Stimulated activated naive CD8-positive, alpha-beta T cell treated with anti-CD3 and anti-CD28 coated beads, Interleukin-15, amount 100 ng/mL, for 72 hours (primary cell): Measurements from ENCODE around the gene PCDHB7.
A peak's percentile ranks its signal among the peaks of the same experiment; 100 is the strongest.
"Not testable (repeated sequence)": the region's sequence is repeated elsewhere in the genome, so short reads cannot be mapped to it uniquely, and the experiment has no call there.

Experiments used
- ATAC-seq: fragments of 150-1000 bp; cut with Tn5 transposase; 2 replicates; pipeline ENCODE4 v1.10.0; 2021; ENCODE audit warnings: mild to moderate bottlenecking, moderate library complexity
- DNase-seq, 2 donors: peaks; one replicate each; pipeline ENCODE4 v3.0.0; 2021 to 2022
- H3K27ac Mint-ChIP-seq, 2 donors: one replicate each; pipeline ENCODE4 v1.8.0; 2022; ENCODE audit warnings: mild to moderate bottlenecking in 2 of 2, mixed read lengths in 2 of 2, moderate library complexity in 2 of 2
- H3K27me3 Mint-ChIP-seq: one replicate; pipeline ENCODE4 v1.8.0; 2022; ENCODE audit warnings: mixed read lengths
- H3K4me1 Mint-ChIP-seq: one replicate; pipeline ENCODE4 v1.8.0; 2022; ENCODE audit warnings: mild to moderate bottlenecking, mixed read lengths
- H3K4me3 Mint-ChIP-seq, 2 donors: one replicate each; pipeline ENCODE4 v1.8.0; 2022; ENCODE audit warnings: mild to moderate bottlenecking in 2 of 2, mixed read lengths in 2 of 2, moderate library complexity in 1 of 2
- H3K9me3 Mint-ChIP-seq, 2 donors: one replicate each; pipeline ENCODE4 v1.8.0; 2022; ENCODE audit warnings: mixed read lengths in 2 of 2

PCDHB7 gene

GRCh38 chr5:141157901-141158300, 14.5 kb upstream of the PCDHB7 start:
- Mint-ChIP-seq H3K27ac (peak overlapping the region in 1 of 2 donors; percentile 74), H3K27me3 (peaks cover 32% of the 10 kb centered on the region), H3K9me3 (peaks cover 3 to 26% of the 10 kb centered on the region in 2 donors)
- not testable (repeated sequence) for H3K4me3 Mint-ChIP-seq, DNase-seq, ATAC-seq, H3K4me1 Mint-ChIP-seq

DNA sequence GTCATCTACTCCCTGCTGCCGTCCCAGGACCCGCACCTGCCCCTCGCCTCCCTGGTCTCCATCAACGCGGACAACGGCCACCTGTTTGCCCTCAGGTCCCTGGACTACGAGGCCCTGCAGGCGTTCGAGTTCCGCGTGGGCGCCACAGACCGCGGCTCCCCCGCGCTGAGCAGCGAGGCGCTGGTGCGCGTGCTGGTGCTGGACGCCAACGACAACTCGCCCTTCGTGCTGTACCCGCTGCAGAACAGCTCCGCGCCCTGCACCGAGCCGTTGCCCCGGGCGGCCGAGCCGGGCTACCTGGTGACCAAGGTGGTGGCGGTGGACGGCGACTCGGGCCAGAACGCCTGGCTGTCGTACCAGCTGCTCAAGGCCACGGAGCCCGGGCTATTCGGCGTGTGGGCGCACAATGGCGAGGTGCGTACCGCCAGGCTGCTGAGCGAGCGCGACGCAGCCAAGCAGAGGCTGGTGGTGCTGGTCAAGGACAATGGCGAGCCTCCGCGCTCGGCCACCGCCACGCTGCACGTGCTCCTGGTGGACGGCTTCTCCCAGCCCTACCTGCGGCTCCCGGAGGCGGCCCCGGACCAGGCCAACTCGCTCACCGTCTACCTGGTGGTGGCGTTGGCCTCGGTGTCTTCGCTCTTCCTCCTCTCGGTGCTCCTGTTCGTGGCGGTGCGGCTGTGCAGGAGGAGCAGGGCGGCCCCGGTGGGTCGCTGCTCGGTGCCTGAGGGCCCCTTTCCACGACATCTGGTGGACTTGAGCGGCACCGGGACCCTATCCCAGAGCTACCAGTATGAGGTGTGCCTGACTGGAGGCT, 2.1 kb downstream of the PCDHB7 start:
- H3K27ac Mint-ChIP-seq, H3K4me1 Mint-ChIP-seq, ATAC-seq, DNase-seq, H3K4me3 Mint-ChIP-seq: not testable (repeated sequence)
- peaks cover 22% of the 10 kb centered on the region for H3K27me3 Mint-ChIP-seq
- H3K9me3 Mint-ChIP-seq: peaks cover 4 to 14% of the 10 kb centered on the region in 2 donors

DNA sequence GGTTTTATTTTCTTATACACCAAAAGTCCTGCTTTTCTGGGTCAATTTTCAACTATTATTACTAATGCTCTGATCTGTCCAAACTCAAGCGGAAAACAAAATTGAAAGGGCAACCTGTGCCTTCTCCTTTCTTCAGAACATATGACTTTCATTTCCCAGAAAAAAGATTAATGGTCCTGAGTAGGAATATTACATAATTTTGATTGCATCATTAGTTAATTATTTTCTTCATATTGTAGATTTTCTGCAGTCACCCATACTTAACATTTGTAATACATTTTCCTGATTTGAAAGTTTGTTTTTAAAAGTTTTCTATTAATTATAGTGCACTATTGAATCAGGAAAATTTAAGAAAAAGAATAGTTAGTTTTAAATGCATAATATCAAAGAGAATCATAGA, 3.5 kb downstream of the PCDHB7 start:
- Mint-ChIP-seq H3K27me3 (peaks cover 9% of the 10 kb centered on the region), H3K4me1 (no peaks in the 10 kb centered on the region), H3K4me3 (no peak overlapping the region), H3K27ac (no peak overlapping the region), H3K9me3 (peaks cover 4 to 14% of the 10 kb centered on the region in 2 donors)
- ATAC-seq (no peak), DNase-seq (no peak)

GRCh38 chr5:141177577-141178191, 5.2 kb downstream of the PCDHB7 start, which contains the start of gene PCDHB8:
Gene PCDHB8, plus strand, starts transcription at chr5:141177790. Its CDS starts 245 bp downstream, at chr5:141178035.
- not testable (repeated sequence) for H3K4me1 Mint-ChIP-seq, H3K27ac Mint-ChIP-seq, DNase-seq, ATAC-seq, H3K4me3 Mint-ChIP-seq
- Mint-ChIP-seq H3K27me3 (peaks cover 12% of the 10 kb centered on the region), H3K9me3 (peaks cover 4 to 20% of the 10 kb centered on the region in 2 donors)

DNA sequence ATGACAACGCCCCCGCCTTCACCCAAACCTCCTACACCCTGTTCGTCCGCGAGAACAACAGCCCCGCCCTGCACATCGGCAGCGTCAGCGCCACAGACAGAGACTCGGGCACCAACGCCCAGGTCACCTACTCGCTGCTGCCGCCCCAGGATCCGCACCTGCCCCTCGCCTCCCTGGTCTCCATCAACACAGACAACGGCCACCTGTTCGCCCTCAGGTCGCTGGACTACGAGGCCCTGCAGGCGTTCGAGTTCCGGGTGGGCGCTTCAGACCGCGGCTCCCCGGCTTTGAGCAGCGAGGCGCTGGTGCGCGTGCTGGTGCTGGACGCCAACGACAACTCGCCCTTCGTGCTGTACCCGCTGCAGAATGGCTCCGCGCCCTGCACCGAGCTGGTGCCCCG, 6.9 kb downstream of the PCDHB7 start:
- not testable (repeated sequence) for ATAC-seq, DNase-seq, H3K27ac Mint-ChIP-seq, H3K4me1 Mint-ChIP-seq, H3K4me3 Mint-ChIP-seq
- Mint-ChIP-seq H3K27me3 (peaks cover 23% of the 10 kb centered on the region), H3K9me3 (peaks cover 13 to 24% of the 10 kb centered on the region in 2 donors)

DNA sequence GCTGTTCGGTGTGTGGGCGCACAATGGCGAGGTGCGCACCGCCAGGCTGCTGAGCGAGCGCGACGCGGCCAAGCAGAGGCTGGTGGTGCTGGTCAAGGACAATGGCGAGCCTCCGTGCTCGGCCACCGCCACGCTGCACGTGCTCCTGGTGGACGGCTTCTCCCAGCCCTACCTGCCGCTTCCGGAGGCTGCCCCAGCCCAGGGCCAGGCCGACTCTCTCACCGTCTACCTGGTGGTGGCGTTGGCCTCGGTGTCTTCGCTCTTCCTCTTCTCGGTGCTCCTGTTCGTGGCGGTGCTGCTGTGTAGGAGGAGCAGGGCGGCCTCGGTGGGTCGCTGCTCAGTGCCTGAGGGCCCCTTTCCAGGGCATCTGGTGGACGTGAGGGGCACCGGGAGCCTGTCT, 7.4 kb downstream of the PCDHB7 start:
- not testable (repeated sequence) for H3K4me1 Mint-ChIP-seq, DNase-seq, H3K4me3 Mint-ChIP-seq, H3K27ac Mint-ChIP-seq, ATAC-seq
- Mint-ChIP-seq H3K9me3 (peaks cover 13 to 26% of the 10 kb centered on the region in 2 donors), H3K27me3 (peaks cover 28% of the 10 kb centered on the region)

DNA sequence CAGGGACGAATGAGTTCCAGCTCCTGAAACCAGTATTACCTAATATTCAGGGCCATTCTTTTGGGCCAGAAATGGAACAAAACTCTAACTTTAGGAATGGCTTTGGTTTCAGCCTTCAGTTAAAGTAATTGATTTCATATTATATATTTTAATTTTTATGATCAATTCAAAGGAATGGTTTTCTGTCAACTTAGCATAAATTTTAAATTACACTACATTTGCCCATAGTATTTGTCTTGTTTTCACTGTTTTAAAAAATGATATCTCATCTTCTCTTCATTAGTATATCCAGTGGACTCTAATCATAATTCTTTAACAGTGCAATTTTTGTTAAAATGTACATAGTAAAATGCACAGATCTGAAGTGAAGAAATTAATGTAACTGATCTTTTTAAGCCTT, 7.9 kb downstream of the PCDHB7 start:
- peaks cover 13 to 24% of the 10 kb centered on the region in 2 donors for H3K9me3 Mint-ChIP-seq
- H3K4me1 Mint-ChIP-seq: no peaks in the 10 kb centered on the region
- H3K27me3 Mint-ChIP-seq: peaks cover 33% of the 10 kb centered on the region
- DNase-seq (no peak), ATAC-seq (no peak)
- H3K27ac Mint-ChIP-seq: no peak overlapping the region
- H3K4me3 Mint-ChIP-seq: no peak overlapping the region

DNA sequence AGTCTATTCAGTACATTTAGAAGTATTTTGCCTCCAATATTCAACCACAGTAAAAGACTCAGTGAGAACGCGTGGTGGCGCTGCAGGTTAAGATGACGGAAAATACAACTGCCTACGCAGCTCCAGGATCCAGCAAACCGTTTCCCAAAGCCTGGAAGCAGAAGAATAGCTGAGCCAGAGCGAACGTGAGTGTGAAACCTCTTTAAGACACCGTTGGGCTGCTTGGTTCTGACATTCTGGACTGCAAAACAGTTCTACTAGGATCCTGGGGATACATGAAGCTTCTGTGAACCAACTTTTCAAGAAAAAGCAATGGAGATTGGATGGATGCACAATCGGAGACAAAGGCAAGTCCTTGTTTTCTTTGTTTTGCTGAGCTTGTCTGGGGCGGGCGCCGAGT, 9.8 kb downstream of the PCDHB7 start, which contains the start of gene PCDHB16:
Gene PCDHB16, plus strand, starts transcription at position 140 of the 400 bp plus-strand sequence. Its CDS starts 173 bp downstream, at position 313.
- H3K4me1 Mint-ChIP-seq: no peaks in the 10 kb centered on the region
- H3K9me3 Mint-ChIP-seq: peaks cover 18 to 24% of the 10 kb centered on the region in 2 donors
- no peak for DNase-seq
- no peak within 1 kb of the TSS for H3K27ac Mint-ChIP-seq
- H3K27me3 Mint-ChIP-seq: peaks cover 42% of the 10 kb centered on the region
- no peak within 1 kb of the TSS for H3K4me3 Mint-ChIP-seq
- no peak for ATAC-seq

DNA sequence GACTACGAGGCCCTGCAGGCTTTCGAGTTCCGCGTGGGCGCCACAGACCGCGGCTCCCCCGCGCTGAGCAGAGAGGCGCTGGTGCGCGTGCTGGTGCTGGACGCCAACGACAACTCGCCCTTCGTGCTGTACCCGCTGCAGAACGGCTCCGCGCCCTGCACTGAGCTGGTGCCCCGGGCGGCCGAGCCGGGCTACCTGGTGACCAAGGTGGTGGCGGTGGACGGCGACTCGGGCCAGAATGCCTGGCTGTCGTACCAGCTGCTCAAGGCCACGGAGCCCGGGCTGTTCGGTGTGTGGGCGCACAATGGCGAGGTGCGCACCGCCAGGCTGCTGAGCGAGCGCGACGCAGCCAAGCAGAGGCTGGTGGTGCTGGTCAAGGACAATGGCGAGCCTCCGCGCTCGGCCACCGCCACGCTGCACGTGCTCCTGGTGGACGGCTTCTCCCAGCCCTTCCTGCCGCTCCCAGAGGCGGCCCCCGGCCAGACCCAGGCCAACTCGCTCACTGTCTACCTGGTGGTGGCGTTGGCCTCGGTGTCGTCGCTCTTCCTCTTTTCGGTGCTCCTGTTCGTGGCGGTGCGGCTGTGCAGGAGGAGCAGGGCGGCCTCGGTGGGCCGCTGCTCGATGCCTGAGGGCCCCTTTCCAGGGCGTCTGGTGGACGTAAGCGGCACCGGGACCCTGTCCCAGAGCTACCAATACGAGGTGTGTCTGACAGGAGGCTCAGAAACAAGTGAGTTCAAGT, 11.8 kb downstream of the PCDHB7 start:
- peaks cover 59% of the 10 kb centered on the region for H3K27me3 Mint-ChIP-seq
- not testable (repeated sequence) for DNase-seq, H3K27ac Mint-ChIP-seq, H3K4me3 Mint-ChIP-seq, H3K4me1 Mint-ChIP-seq, ATAC-seq
- H3K9me3 Mint-ChIP-seq: peaks cover 24 to 26% of the 10 kb centered on the region in 2 donors

DNA sequence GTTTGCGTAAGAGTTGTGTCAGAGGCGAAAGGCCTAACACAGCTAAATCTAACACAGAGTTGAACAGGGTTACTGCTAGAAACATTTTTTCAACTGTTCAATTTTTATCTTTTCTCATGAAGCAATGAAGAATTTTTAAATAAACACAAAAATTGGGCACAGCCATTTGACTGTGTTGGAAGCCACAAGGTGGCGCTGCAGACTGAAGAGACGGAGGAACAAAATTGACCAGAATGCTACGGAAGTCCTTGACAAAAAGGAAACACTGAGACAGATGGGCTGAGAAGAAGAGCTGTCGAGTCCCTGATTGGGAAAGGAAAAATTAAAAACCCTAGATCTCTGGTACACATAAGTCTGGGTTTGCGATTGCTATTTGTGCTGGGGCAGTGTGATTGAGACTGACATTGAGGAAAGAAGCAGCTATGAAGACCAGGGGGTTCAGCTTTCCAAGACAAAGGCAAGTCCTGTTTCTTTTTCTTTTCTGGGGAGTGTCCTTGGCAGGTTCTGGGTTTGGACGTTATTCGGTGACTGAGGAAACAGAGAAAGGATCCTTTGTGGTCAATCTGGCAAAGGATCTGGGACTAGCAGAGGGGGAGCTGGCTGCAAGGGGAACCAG, 14.6 kb downstream of the PCDHB7 start, which contains the start of gene PCDHB9:
Gene PCDHB9, plus strand, starts transcription at position 265 of the 616 bp plus-strand sequence. Its CDS starts 158 bp downstream, at position 423.
- ATAC-seq (no peak), DNase-seq (peak in 1 of 2 donors; percentile 16)
- H3K27ac Mint-ChIP-seq: no peak within 1 kb of the TSS
- H3K27me3 Mint-ChIP-seq: peaks cover 76% of the 10 kb centered on the region
- H3K9me3 Mint-ChIP-seq: peaks cover 24% of the 10 kb centered on the region in 2 donors
- peak within 1 kb of the TSS in 1 of 2 donors; percentile 19 for H3K4me3 Mint-ChIP-seq
- H3K4me1 Mint-ChIP-seq: no peaks in the 10 kb centered on the region

GRCh38 chr5:141188682-141189081, 16.2 kb downstream of the PCDHB7 start:
- ATAC-seq, DNase-seq, H3K27ac Mint-ChIP-seq, H3K4me1 Mint-ChIP-seq, H3K4me3 Mint-ChIP-seq: not testable (repeated sequence)
- Mint-ChIP-seq H3K27me3 (peaks cover 76% of the 10 kb centered on the region), H3K9me3 (peaks cover 17 to 25% of the 10 kb centered on the region in 2 donors)

DNA sequence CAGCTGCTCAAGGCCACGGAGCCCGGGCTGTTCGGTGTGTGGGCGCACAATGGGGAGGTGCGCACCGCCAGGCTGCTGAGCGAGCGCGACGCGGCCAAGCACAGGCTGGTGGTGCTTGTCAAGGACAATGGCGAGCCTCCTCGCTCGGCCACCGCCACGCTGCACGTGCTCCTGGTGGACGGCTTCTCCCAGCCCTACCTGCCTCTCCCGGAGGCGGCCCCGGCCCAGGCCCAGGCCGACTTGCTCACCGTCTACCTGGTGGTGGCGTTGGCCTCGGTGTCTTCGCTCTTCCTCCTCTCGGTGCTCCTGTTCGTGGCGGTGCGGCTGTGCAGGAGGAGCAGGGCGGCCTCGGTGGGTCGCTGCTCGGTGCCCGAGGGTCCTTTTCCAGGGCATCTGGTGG, 16.7 kb downstream of the PCDHB7 start:
- H3K4me3 Mint-ChIP-seq, H3K27ac Mint-ChIP-seq, ATAC-seq, H3K4me1 Mint-ChIP-seq, DNase-seq: not testable (repeated sequence)
- Mint-ChIP-seq H3K9me3 (peaks cover 16 to 25% of the 10 kb centered on the region in 2 donors), H3K27me3 (peaks cover 77% of the 10 kb centered on the region)

GRCh38 chr5:141192110-141192725, 19.8 kb downstream of the PCDHB7 start, which contains the start of gene PCDHB10:
Gene PCDHB10, plus strand, starts transcription at chr5:141192353. Its CDS starts 200 bp downstream, at chr5:141192553.
- peaks cover 19 to 24% of the 10 kb centered on the region in 2 donors for H3K9me3 Mint-ChIP-seq
- H3K4me1 Mint-ChIP-seq: no peaks in the 10 kb centered on the region
- peak in 1 of 2 donors; percentile 20 for DNase-seq
- no peak for ATAC-seq
- no peak within 1 kb of the TSS for H3K27ac Mint-ChIP-seq
- peaks cover 56% of the 10 kb centered on the region for H3K27me3 Mint-ChIP-seq
- H3K4me3 Mint-ChIP-seq: no peak within 1 kb of the TSS

GRCh38 chr5:141194332-141194731, 21.9 kb downstream of the PCDHB7 start:
- Mint-ChIP-seq H3K9me3 (peaks cover 25 to 45% of the 10 kb centered on the region in 2 donors), H3K27me3 (peaks cover 42% of the 10 kb centered on the region)
- H3K4me1 Mint-ChIP-seq, DNase-seq, H3K27ac Mint-ChIP-seq, H3K4me3 Mint-ChIP-seq, ATAC-seq: not testable (repeated sequence)
